ENCODE results near the gene CFAP57. TPM values are rescaled to one million over a fixed set of nuclear protein-coding genes. Genes with fewer than 3 reads are reported as not detected.

The CFAP57 gene
- total and polyA plus RNA-seq, 2 of the 8 experiments (the other 6 are each of a cell fraction or from before 2014, with no cell fraction given), result 0.20 to 0.80 TPM

DNA sequence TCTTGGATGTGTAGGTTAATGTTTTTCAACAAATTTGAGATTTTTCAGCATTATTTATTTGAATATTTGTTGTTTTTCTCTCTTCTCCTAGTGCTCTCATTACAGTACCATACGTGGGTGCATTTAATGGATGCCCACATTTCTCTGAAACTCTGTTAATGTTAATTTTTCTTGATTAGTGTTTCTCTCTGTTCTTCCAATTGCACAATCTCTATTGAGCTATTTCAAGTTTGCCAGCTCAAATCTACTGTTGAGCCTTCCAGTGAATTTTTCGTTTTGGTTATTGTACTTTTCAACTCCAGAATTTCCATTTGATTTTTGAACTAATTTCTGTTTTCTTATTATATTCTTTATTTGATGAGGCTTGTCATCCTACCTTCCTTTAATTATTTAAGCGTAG lies 31.7 kb downstream of the CFAP57 start:
- no peak for DNase-seq (ENCODE audit: low read depth in 1 of 2, low spot score in 2 of 2)
- 93% methylated on average over 3 of the region's 3 CpGs; no CpG with 5 or more reads in 1 of the 2 experiments for WGBS, 2 experiments (ENCODE audit: extremely low coverage in 1 of 2, insufficient coverage in 1 of 2, insufficient read length in 1 of 2, insufficient replicate concordance in 2 of 2, low coverage in 1 of 2, low lambda C conversion rate in 2 of 2, missing lambda C conversion rate in 1 of 2)
- CTCF ChIA-PET (ENCODE audit: partially characterized antibody), result interaction anchor here (0.7 to 1.2 kb wide), 3 partner anchors 16 to 210 kb away, joined by 3 to 5 read pairs (median 3); no protein-coding TSS in a partner anchor
- TF ChIP-seq POU5F1 (IDR thresholded peaks at IDR 0.05; ENCODE audit: low read depth, low read length), result no peak
- TF ChIP-seq, protein P1, sequence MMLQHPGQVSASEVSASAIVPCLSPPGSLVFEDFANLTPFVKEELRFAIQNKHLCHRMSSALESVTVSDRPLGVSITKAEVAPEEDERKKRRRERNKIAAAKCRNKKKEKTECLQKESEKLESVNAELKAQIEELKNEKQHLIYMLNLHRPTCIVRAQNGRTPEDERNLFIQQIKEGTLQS (IDR thresholded peaks at IDR 0.05; ENCODE audit: insufficient read depth, low read depth, low read length), result no peak
- TF ChIP-seq KDM1A (IDR thresholded peaks at IDR 0.05; ENCODE audit: borderline replicate concordance, low read length), result no peak
- no peak for TF ChIP-seq SIN3A (conservative IDR thresholded peaks at IDR 0.05 in 1 of 2, IDR thresholded peaks at IDR 0.05 in 1 of 2; ENCODE audit: low read depth in 1 of 2, low read length in 2 of 2)
- TF ChIP-seq KDM5A (IDR thresholded peaks at IDR 0.05; ENCODE audit: low read length), result no peak
- no peak for TF ChIP-seq ASH2L (IDR thresholded peaks at IDR 0.05; ENCODE audit: low read length)
- TF ChIP-seq FOSL1 (IDR thresholded peaks at IDR 0.05; ENCODE audit: insufficient read depth, low read depth, low read length), result no peak
- TF ChIP-seq CEBPB (IDR thresholded peaks at IDR 0.05; ENCODE audit: low read depth, low read length), result no peak
- TF ChIP-seq, protein P2, sequence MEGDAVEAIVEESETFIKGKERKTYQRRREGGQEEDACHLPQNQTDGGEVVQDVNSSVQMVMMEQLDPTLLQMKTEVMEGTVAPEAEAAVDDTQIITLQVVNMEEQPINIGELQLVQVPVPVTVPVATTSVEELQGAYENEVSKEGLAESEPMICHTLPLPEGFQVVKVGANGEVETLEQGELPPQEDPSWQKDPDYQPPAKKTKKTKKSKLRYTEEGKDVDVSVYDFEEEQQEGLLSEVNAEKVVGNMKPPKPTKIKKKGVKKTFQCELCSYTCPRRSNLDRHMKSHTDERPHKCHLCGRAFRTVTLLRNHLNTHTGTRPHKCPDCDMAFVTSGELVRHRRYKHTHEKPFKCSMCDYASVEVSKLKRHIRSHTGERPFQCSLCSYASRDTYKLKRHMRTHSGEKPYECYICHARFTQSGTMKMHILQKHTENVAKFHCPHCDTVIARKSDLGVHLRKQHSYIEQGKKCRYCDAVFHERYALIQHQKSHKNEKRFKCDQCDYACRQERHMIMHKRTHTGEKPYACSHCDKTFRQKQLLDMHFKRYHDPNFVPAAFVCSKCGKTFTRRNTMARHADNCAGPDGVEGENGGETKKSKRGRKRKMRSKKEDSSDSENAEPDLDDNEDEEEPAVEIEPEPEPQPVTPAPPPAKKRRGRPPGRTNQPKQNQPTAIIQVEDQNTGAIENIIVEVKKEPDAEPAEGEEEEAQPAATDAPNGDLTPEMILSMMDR (IDR thresholded peaks at IDR 0.05; ENCODE audit: control extremely low read depth in 1 of 3, insufficient read depth in 1 of 3, low read depth in 1 of 3, low read length in 3 of 3), result no peak
- TF ChIP-seq RXRA (IDR thresholded peaks at IDR 0.05; ENCODE audit: insufficient read depth, low read depth, low read length), result no peak
- no peak for TF ChIP-seq GABPA (IDR thresholded peaks at IDR 0.05; ENCODE audit: borderline replicate concordance, insufficient read depth, low read length)

More for the DNA sequence above, 31.7 kb downstream of the CFAP57 start:
- no peaks in the 10 kb centered on the region for H3K36me3 ChIP-seq (ENCODE audit: control insufficient read depth in 2 of 4, insufficient read depth in 4 of 4, low read length in 3 of 4)
- H3K9me3 ChIP-seq (ENCODE audit: insufficient read depth in 2 of 2, low read depth in 1 of 2, low read length in 1 of 2), result no peaks in the 10 kb centered on the region
- H3K4me2 ChIP-seq (ENCODE audit: insufficient read depth in 1 of 2, low read depth in 2 of 2, low read length in 2 of 2), result no peak overlapping the region
- H2BK120ac ChIP-seq (replicated peaks; ENCODE audit: low read depth, low read length), result no peak overlapping the region
- H2AFZ ChIP-seq (ENCODE audit: low read length), result no peak overlapping the region
- H2BK5ac ChIP-seq (ENCODE audit: low read depth, low read length), result no peak overlapping the region
- H3K4ac ChIP-seq (replicated peaks; ENCODE audit: insufficient read length, low read depth, low read length), result no peak overlapping the region
- H4K5ac ChIP-seq (ENCODE audit: insufficient read length, low read depth, low read length), result no peak overlapping the region
- no peak overlapping the region for H2BK15ac ChIP-seq (ENCODE audit: low read length)
- H3K27ac ChIP-seq (ENCODE audit: low read depth, low read length), result no peak overlapping the region
- no peak overlapping the region for H4K8ac ChIP-seq (ENCODE audit: extremely low read depth, insufficient read depth, low read length)
- H3K23ac ChIP-seq (ENCODE audit: insufficient read length), result no peak overlapping the region
- H3K18ac ChIP-seq (ENCODE audit: extremely low read depth, low read length), result no peak overlapping the region
- H3K9ac ChIP-seq (replicated peaks in 1 of 4; ENCODE audit: extremely low read depth in 1 of 4, low read depth in 3 of 4, low read length in 3 of 4), result no peak overlapping the region
- POLR2A ChIA-PET (ENCODE audit: partially characterized antibody), result no interaction called here
- no peak overlapping the region for H2BK12ac ChIP-seq (ENCODE audit: low read depth, low read length)
- no peak overlapping the region for H2AK5ac ChIP-seq (ENCODE audit: low read depth, low read length)
- no peak for FAIRE-seq
- no peak overlapping the region for H4K91ac ChIP-seq (replicated peaks; ENCODE audit: insufficient read length, low read length)
- no peaks in the 10 kb centered on the region for H4K20me1 ChIP-seq (replicated peaks in 1 of 2; ENCODE audit: control insufficient read depth in 1 of 2, insufficient read depth in 2 of 2, low read length in 2 of 2)
- H3K79me1 ChIP-seq (ENCODE audit: low read depth, low read length), result no peaks in the 10 kb centered on the region
- no peak overlapping the region for H3K56ac ChIP-seq (replicated peaks; ENCODE audit: insufficient read length, low read depth, low read length)
- H3K27me3 ChIP-seq (replicated peaks in 1 of 4; ENCODE audit: control insufficient read depth in 3 of 4, extremely low read depth in 1 of 4, insufficient read depth in 3 of 4, low read length in 3 of 4), result no peaks in the 10 kb centered on the region
- H3K4me3 ChIP-seq (ENCODE audit: extremely low read depth in 1 of 4, insufficient read depth in 2 of 4, low read depth in 3 of 4, low read length in 4 of 4), result no peak overlapping the region
- peaks cover 4 to 13% (median 11%) of the 10 kb centered on the region in 4 experiments for H3K4me1 ChIP-seq (replicated peaks in 1 of 4; ENCODE audit: control insufficient read depth in 3 of 4, insufficient read depth in 4 of 4, low read length in 3 of 4)
- H2BK20ac ChIP-seq (ENCODE audit: low read length), result no peak overlapping the region
- H3K79me2 ChIP-seq (ENCODE audit: control insufficient read depth in 1 of 2, insufficient read depth in 2 of 2, low read length in 2 of 2), result no peaks in the 10 kb centered on the region
- no peaks in the 10 kb centered on the region; the same call in 1 of the 2 replicates for H3K23me2 ChIP-seq (ENCODE audit: low read depth, low read length)
- no peak overlapping the region for H3K14ac ChIP-seq (ENCODE audit: insufficient read length)

Measured in H1 (cell line).